Vagina (tissue), 2 donors: Measurements from ENCODE around the gene CAMKMT.

Source experiments
- POLR2A ChIP-seq, 2 donors: fragments of 450-650 bp; IDR thresholded peaks; one replicate each; pipeline ENCODE4 v1.6.1; 2017; ENCODE audit warnings: antibody characterized with exemption in 2 of 2, mild to moderate bottlenecking in 2 of 2, moderate library complexity in 2 of 2
- POLR2AphosphoS5 ChIP-seq, 2 donors: sonication (generic); formaldehyde crosslinking; IDR thresholded peaks; one replicate each; pipeline ENCODE4 v1.9.0; 2017; ENCODE audit warnings: antibody characterized with exemption in 2 of 2, mild to moderate bottlenecking in 2 of 2, low read depth in 1 of 2; ENCODE audit not compliant: insufficient read depth in 1 of 2
- TF ChIP-seq, protein P1 (sequence below), 3 experiments: fragments of 450-650 bp in 2 of 3; fragments of 200-600 bp in 1 of 3; sonication (generic) in 1 of 3; IDR thresholded peaks; one replicate each; pipeline ENCODE4 v1.5.1; 2017 to 2019; ENCODE audit warnings: antibody characterized with exemption in 3 of 3, mild to moderate bottlenecking in 2 of 3, moderate library complexity in 2 of 3

DNA sequence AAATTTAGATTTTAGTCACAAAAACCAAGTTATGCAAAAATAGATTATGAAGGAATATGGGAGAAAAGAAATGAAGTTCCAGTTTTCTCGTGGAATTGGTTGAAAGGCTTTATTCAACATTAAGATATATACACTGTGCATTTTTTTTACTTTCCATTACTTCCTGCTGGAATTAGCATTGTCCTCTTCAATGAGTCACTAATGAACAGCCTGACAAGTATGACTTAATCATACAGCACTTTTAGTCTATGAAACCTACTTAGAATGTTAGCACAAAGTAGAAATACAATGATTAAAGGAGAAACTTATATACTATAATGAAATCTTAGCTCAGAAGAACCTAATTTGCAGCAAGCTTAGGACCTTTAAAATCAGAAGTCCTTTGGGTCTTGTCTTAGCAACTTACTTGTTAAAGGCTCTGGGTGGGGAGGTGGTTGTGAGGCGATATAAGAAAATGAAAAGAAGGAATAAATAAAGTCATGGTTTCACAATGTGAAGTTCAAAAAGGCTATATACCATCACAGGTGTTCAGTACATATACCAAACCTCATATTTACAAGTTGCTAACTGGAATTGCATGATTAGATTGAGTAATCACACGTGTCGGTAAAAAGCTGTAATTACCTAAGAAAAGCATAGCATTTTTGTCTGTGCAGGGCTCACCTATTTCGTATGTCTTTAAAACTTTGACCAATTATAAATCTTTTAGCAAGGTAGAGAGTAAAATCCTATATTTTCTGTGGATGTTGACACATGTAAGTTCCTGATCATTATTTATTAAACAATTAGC lies 236.8 kb downstream of the CAMKMT start:
- TF ChIP-seq, protein P1, sequence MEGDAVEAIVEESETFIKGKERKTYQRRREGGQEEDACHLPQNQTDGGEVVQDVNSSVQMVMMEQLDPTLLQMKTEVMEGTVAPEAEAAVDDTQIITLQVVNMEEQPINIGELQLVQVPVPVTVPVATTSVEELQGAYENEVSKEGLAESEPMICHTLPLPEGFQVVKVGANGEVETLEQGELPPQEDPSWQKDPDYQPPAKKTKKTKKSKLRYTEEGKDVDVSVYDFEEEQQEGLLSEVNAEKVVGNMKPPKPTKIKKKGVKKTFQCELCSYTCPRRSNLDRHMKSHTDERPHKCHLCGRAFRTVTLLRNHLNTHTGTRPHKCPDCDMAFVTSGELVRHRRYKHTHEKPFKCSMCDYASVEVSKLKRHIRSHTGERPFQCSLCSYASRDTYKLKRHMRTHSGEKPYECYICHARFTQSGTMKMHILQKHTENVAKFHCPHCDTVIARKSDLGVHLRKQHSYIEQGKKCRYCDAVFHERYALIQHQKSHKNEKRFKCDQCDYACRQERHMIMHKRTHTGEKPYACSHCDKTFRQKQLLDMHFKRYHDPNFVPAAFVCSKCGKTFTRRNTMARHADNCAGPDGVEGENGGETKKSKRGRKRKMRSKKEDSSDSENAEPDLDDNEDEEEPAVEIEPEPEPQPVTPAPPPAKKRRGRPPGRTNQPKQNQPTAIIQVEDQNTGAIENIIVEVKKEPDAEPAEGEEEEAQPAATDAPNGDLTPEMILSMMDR (IDR thresholded peaks at IDR 0.05) = no peak
- no peak for TF ChIP-seq POLR2AphosphoS5 (IDR thresholded peaks at IDR 0.05; ENCODE audit: insufficient read depth in 1 of 2, low read depth in 1 of 2)
- TF ChIP-seq POLR2A (IDR thresholded peaks at IDR 0.05) = no peak
